Measurements from ENCODE around the gene BAD.

Gene BAD

DNA sequence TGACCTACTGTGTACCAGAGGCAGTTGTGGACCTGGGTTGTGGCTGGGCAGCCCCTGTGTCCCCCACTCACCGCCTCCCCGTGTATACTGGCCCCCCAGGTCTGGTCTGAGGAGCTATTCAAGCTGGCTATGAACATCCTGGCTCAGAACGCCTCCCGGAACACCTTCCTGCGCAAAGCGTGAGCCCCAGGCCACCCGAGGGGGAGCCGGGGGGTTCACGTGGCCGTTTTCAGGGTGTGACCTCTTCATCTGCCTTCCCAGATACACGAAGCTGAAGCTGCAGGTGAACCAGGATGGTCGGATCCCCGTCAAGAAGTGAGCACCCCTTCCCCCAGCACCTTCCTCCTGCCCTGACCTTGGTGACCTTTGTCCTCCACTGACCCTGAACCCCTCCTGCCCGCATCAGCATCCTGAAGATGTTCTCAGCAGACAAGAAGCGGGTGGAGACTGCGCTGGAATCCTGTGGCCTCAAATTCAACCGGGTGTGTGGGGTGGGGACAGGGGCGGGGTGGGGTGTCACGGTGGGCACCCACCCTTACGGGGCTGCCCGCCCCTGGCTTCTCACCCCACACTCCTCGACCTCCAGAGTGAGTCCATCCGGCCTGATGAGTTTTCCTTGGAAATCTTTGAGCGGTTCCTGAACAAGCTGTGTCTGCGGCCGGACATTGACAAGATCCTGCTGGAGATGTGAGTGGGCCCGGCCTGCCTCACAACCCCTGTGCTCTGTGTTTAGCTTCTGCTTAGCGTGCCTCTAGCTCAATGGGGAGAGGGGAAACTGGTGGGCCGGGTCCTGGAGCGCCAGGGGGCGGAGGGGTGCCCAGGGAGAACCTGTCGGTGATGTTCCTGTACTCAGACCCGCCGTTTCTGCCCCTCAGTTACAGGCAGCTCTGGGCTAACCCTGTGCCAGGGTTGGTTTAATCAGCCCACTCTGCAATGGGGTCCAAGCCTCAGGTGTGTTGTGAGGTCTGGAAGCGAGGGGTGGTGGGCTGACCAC, 29.0 kb downstream of the BAD start:
- TF ChIP-seq, protein P1, sequence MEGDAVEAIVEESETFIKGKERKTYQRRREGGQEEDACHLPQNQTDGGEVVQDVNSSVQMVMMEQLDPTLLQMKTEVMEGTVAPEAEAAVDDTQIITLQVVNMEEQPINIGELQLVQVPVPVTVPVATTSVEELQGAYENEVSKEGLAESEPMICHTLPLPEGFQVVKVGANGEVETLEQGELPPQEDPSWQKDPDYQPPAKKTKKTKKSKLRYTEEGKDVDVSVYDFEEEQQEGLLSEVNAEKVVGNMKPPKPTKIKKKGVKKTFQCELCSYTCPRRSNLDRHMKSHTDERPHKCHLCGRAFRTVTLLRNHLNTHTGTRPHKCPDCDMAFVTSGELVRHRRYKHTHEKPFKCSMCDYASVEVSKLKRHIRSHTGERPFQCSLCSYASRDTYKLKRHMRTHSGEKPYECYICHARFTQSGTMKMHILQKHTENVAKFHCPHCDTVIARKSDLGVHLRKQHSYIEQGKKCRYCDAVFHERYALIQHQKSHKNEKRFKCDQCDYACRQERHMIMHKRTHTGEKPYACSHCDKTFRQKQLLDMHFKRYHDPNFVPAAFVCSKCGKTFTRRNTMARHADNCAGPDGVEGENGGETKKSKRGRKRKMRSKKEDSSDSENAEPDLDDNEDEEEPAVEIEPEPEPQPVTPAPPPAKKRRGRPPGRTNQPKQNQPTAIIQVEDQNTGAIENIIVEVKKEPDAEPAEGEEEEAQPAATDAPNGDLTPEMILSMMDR (IDR thresholded peaks at IDR 0.05; ENCODE audit: low read depth, low read length): no peak
- DNase-seq (ENCODE audit: extremely low read depth, low read depth): no peak

DNA sequence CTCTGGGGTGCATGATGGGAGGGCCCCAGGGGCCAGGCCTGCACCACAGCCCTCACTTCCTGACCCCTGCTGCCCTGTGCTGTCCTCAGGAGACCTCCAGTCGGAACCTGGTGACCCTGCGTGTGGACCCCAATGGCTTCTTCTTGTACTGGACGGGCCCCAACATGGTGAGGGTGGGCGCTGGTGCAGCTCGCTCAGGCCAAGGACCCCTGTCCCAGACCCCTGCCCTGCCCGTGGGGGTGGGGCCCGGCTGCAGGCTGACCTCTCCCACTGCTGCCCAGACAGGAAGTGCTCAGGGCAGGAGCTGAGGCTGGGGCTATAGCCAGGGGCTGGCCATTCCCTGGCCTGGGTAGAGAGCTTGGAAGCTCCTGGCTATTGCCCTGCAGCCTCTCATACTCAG, 30.1 kb downstream of the BAD start:
- DNase-seq (ENCODE audit: extremely low read depth, low read depth): no peak
- TF ChIP-seq, protein P1 (IDR thresholded peaks at IDR 0.05; ENCODE audit: low read depth, low read length): no peak

DNA sequence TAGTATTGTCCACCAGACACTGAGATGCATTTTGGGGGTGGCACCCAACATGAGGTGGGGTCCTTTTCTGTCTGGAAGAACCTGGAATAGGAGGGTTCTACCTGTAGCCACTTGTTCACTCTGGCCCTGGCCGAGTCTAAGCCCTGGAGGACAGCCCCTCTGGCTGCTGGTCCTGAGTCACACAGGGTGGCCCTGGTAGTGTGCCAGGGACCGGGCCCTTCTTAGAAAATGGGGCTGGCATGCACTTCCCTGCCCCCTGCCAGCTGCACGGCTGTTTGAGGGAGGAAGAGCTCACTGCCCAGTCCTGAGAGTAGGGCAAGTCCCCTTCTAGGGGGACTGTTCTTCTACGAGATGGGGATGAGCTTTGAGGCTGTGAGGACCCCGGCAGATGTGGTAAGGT, 31.0 kb downstream of the BAD start:
- TF ChIP-seq, protein P1 (IDR thresholded peaks at IDR 0.05; ENCODE audit: low read depth, low read length): no peak
- no peak for DNase-seq (ENCODE audit: extremely low read depth, low read depth)

DNA sequence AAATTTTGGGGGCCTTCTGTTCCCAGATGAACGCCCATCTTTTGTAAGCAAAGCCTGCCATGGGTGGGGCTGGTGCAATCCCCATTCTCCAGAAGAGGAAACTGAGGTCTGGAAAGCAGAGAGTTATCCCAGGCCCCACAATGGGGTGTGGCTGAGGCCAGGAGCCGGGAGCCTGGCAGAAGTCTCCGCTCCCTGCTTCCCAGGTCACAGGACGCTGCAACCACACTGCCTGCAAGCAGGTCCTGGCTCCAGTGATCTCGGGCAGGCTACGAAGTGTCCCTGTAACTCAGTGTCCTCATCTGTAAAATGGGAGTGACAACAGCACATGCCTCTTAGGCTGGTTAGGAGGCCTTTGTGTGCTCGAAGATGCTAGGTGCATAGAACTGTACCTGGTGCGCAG, 31.4 kb downstream of the BAD start:
- TF ChIP-seq, protein P1 (IDR thresholded peaks at IDR 0.05; ENCODE audit: low read depth, low read length): no peak
- no peak for DNase-seq (ENCODE audit: extremely low read depth, low read depth)

DNA sequence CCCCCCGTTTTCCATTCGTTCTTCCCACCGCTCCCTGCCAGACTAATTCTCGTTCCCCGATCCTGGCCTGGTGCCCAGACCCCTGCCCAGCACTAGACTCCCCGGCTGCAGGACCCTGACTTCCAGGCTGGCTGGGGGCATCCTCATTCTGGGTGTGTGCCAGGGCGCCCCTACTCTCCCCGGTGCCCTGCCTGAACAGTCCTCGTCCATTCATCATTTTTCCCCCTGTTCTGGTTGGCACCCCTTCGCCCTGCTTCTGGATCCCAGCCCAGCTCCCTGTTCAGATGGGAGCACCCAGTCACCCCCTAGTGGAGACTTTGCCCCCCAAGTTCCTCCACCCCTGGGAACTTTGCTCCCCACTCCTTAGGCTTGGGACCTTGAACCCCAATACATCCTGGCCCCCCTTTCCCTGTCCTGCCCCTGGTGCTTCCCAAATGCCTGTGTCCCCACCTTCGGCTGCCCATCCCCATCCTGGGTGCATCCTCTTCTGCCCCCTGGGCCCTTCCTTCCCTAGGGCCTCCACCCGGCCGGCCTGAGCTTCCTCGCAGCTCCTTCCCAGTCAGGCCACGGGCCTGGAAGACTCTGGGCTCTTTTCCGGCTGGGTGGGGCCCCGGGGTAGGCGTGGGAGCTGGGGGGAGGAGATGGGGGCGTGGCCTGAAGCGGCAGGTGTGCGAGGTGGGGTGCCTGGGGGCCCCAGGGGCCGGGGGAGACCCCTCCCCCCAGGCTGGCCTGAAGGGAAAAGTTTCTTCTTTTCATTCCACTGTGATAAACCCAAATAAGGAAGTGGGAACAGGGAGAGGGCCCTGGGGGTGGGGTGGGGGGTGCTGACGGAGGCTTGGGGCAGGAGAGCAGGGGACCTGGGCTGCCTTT, 32.2 kb downstream of the BAD start:
- no peak for DNase-seq (ENCODE audit: extremely low read depth, low read depth)
- TF ChIP-seq, protein P1 (IDR thresholded peaks at IDR 0.05; ENCODE audit: low read depth, low read length): peak; percentile 36

DNA sequence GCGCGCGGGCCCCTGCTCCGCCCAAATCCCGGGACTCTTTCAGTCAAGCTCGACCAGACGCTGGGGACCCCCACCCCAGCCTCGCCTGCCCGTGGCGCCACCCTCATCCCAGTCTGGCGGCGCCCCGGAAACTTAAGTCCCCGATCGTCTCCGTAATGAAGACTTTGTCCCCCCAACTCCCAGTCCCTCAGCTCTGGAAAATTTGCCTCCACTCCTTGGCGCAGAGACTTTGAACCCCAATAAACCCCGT, 32.8 kb downstream of the BAD start:
- no peak for DNase-seq (ENCODE audit: extremely low read depth, low read depth)

More for the DNA sequence above, 32.8 kb downstream of the BAD start:
- TF ChIP-seq, protein P1 (IDR thresholded peaks at IDR 0.05; ENCODE audit: low read depth, low read length): no peak
